ENCODE results near the gene CDK6.

- TF ChIP-seq CTCF (optimal IDR thresholded peaks at IDR 0.05 in 1 of 3, IDR thresholded peaks at IDR 0.05 in 1 of 3, conservative IDR thresholded peaks at IDR 0.05 in 1 of 3; ENCODE audit: extremely low read depth in 1 of 3, insufficient read depth in 2 of 3, low read length in 3 of 3) (no peak), EZH2 (IDR thresholded peaks at IDR 0.05; ENCODE audit: low read length) (no peak)
These were observed 200.8 kb downstream of the CDK6 start for GRCh38 chr7:92635538-92635937.

Data from keratinocyte (primary cell).